COLO668 (cell line): ENCODE measurements around the gene CELSR2.

Source experiments
- DNase-seq: peaks from one replicate; lab custom pipeline; 2025; ENCODE audit not compliant: unreplicated experiment; lab: John Stamatoyannopoulos, UW

CELSR2 gene

DNA sequence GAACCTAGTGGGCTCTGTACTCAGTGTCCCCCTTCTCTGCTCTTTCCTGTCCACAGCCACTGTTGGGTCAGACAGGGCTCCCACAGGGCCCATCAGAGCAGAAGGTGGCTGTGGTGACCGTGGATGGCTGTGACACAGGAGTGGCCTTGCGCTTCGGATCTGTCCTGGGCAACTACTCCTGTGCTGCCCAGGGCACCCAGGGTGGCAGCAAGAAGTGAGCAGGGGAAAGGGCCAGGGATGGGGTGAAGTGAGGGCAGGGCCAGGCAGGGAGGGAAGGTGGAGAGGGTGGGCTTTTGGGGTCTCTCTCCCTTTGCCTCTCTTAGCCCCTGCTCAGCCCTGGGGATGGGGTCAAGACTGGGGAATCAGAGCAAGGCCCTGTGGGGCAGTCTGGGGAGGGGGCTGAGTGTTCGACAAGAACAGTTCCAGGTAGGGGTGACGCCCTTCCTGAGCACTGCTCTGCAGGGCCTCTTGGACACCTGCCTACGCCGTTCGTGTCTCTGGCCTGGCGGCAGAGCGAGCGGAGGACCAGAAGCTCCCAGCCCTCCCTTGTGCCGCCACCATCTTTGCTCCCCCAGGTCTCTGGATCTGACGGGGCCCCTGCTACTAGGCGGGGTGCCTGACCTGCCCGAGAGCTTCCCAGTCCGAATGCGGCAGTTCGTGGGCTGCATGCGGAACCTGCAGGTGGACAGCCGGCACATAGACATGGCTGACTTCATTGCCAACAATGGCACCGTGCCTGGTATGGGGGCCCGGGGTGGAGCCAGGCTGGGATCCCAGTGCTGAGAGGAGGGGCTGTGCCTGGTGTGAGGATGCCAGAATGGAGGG is 13.1 kb downstream of the CELSR2 start:
- DNase-seq, result no peak

DNA sequence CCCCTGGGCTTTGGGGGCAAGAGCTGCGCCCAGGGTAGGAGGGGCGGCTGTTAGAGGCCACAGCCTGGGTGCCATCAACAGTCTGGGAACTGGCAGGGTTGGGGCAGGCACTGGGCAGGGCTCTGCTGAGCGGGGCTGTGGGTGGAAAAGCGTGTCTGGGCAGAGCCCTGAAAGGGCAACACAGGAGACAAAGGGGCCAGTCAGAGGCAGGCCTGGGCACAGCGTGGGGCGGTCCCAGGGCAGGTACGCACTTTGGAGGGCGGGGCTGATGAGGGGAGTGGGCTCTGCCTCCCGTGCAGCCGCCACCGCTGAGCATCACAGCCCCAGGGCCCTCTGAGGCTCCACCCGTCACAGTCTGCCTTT is 13.9 kb downstream of the CELSR2 start:
- DNase-seq, result peak; percentile 52

GRCh38 chr1:109263597-109264378 is 14.4 kb downstream of the CELSR2 start:
- peak; percentile 79 for DNase-seq

- DNase-seq, result no peak
Observed at GRCh38 chr1:109264379-109264755, 15.0 kb downstream of the CELSR2 start.

DNA sequence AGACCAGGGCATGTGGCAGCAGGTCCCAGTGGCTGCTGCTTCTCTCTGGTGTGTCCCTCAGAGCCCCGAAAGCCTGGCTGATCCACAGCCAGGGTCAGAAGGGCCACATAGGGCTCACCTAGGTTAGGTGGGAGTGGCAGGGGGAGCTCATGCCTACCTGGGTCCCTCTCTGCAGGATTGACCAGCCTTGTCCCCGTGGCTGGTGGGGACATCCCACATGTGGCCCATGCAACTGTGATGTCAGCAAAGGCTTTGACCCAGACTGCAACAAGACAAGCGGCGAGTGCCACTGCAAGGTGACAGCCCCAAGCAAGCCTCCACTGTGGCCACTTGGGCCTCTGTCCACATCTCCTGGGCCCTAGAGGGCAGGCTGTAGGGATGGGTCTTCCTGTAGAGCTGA is 15.7 kb downstream of the CELSR2 start:
- DNase-seq, result no peak

- no peak for DNase-seq
Observed at GRCh38 chr1:109265741-109266330, 16.5 kb downstream of the CELSR2 start.

DNA sequence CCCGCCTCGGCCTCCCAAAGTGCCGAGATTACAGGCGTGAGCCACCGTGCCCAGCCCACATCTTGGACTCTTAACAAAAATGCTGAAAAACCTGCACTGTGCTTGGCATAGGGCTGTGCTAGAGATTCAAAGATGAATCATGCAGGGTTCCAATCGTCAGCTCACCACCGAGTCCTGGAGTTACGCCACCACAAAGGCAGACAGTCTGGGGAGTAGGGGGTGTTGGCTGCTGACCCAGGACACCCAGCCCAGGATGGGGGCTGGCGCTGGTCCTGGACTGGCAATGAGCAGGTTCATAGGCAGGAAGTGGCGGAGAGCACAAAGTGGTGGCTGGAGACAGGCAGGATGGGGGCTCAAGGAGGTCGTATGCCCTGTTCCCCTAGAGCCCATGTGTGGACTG is 17.6 kb downstream of the CELSR2 start:
- DNase-seq, result no peak

DNA sequence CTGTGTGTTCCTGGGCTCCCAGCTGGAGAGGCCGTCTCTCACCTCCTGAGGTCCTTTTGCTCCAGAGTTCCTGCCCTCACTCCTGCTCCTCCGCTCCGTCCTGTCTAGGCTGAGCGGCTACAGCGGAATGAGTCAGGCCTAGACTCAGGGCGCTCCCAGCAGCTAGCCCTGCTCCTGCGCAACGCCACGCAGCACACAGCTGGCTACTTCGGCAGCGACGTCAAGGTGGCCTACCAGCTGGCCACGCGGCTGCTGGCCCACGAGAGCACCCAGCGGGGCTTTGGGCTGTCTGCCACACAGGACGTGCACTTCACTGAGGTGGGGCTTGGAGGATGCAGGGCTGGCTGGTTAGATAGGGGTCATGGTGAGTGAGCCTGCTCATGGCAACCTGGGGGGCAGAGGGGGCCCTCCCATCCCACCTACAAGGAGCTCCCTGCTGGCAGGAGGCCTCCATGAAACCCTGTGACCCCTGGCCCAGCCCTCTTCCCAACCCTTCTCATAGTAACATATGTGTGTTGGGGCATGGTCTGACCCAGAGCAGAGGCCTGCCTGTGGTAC is 18.5 kb downstream of the CELSR2 start:
- no peak for DNase-seq

- DNase-seq, result no peak
Observed at GRCh38 chr1:109268431-109269211, 19.3 kb downstream of the CELSR2 start.

DNA sequence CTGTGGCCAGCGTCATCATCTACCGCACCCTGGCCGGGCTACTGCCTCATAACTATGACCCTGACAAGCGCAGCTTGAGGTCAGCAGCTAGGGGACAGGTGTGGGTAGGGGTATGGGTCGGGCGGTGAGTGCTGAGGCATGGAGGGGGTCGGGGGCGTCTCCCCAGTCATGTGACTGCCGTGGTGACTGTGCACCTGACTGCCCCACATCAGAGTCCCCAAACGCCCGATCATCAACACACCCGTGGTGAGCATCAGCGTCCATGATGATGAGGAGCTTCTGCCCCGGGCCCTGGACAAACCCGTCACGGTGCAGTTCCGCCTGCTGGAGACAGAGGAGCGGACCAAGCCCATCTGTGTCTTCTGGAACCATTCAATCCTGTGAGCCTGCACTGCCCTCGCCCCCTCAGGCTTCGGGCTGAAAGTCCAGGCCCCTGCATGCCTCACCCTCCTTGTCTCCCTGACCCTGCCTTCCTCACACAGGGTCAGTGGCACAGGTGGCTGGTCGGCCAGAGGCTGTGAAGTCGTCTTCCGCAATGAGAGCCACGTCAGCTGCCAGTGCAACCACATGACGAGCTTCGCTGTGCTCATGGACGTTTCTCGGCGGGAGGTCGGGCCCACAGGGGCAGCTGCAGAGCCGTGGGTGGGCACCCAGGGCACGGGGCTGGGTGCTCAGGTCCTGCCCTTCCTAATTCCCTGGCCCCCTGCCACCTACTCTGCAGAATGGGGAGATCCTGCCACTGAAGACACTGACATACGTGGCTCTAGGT is 20.1 kb downstream of the CELSR2 start:
- DNase-seq, result no peak

- DNase-seq, result no peak
Observed at GRCh38 chr1:109269981-109270622, 20.8 kb downstream of the CELSR2 start.

DNA sequence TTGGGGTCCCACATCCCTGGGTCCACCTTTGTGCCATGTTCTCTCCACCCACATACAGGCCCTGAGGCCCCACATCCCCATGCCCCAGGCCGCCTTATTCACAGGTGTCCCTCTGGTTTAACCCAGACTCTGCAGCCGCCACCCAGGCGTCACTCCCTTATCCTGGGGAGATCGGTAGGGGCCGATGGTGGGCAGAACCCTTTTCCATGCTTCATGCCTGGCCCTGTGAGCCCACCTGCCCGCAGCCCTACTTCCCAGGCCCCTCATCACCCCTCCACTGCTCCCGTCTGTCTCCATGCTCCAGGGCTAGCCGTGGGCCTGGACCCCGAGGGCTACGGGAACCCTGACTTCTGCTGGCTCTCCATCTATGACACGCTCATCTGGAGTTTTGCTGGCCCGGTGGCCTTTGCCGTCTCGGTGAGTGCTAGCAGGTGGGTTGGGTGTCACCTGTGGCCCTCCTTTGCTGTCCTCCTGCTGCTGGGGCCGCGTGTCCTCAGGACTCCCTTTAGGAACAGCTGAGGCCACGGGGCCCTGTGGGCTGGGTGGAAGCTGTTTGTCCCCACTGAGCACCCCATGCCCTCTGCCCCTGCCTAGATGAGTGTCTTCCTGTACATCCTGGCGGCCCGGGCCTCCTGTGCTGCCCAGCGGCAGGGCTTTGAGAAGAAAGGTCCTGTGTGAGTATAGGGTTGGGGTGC is 21.4 kb downstream of the CELSR2 start:
- no peak for DNase-seq

- DNase-seq, result no peak
Observed at GRCh38 chr1:109271458-109271857, 22.1 kb downstream of the CELSR2 start.

DNA sequence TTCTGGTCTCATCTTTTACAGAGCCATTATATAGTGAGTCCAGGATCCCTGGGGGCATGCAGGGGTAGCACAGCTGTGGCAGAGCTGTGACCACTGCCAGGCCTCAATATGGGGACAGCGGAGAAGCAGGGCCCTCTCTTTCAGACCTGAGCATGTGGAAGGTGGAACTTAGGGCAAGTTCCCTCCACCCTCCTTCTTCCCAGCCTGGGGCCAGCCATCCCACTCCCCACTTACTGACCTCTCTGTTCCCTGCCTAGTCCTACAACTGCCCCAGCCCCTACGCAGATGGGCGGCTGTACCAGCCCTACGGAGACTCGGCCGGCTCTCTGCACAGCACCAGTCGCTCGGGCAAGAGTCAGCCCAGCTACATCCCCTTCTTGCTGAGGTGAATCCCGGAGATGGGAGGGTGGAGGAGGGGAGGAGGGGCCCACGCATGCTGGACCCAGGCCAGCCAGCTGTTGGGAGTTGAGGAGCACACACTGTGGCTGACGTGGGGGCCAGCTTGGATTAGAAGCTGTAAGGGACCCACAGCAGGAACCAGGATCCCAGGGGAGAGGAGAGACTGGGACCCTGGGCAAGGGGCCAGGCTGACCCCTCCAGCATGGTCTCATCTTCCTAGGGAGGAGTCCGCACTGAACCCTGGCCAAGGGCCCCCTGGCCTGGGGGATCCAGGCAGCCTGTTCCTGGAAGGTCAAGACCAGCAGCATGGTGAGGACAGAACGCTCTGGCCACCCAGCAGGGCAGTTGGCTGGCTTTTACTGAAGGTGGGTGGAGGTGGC is 22.9 kb downstream of the CELSR2 start:
- no peak for DNase-seq

GRCh38 chr1:109272831-109273547 is 23.6 kb downstream of the CELSR2 start:
- DNase-seq, result no peak

GRCh38 chr1:109273570-109274288 is 24.4 kb downstream of the CELSR2 start:
- no peak for DNase-seq
